Suprapubic skin (tissue), 4 donors: ENCODE data around the gene IFT27. TPM values are rescaled to one million over a fixed set of nuclear protein-coding genes. Genes with fewer than 3 reads are reported as not detected.

ENCODE experiments used
- DNase-seq, 2 donors: peaks; one replicate each; pipeline ENCODE4 v3.0.0-alpha.2; 2019; ENCODE audit warnings: low spot score in 2 of 2
- H3K27ac ChIP-seq: fragments of 200-600 bp; sonication (generic); one replicate; pipeline ENCODE4 v1.5.1; 2019
- H3K27me3 ChIP-seq: fragments of 200-600 bp; sonication (generic); one replicate; pipeline ENCODE4 v1.5.1; 2019
- H3K36me3 ChIP-seq: fragments of 200-600 bp; sonication (generic); one replicate; pipeline ENCODE4 v1.5.1; 2019
- H3K4me1 ChIP-seq: fragments of 200-600 bp; sonication (generic); one replicate; pipeline ENCODE4 v1.5.1; 2019
- H3K4me3 ChIP-seq: fragments of 200-600 bp; sonication (generic); one replicate; pipeline ENCODE4 v1.5.1; 2019; ENCODE audit warnings: mild to moderate bottlenecking
- H3K9me3 ChIP-seq: fragments of 200-600 bp; sonication (generic); one replicate; pipeline ENCODE4 v1.5.1; 2019
- CTCF ChIP-seq, 2 donors: fragments of 200-600 bp in 1 of 2; fragments of 450-650 bp in 1 of 2; sonication (generic) in 1 of 2; IDR thresholded peaks; one replicate each; pipeline ENCODE4 v1.5.1; 2016 to 2019; ENCODE audit warnings: antibody characterized with exemption in 2 of 2, mild to moderate bottlenecking in 1 of 2, moderate library complexity in 1 of 2
- EP300 ChIP-seq: sonication (generic); formaldehyde crosslinking; IDR thresholded peaks from one replicate; pipeline ENCODE4 v1.6.1; 2017; ENCODE audit warnings: antibody characterized with exemption
- POLR2A ChIP-seq, 2 donors: fragments of 450-650 bp; IDR thresholded peaks; one replicate each; pipeline ENCODE4 v1.6.1; 2017; ENCODE audit warnings: antibody characterized with exemption in 2 of 2, mild to moderate bottlenecking in 2 of 2, moderate library complexity in 2 of 2
- POLR2AphosphoS5 ChIP-seq, 3 donors: sonication (generic); formaldehyde crosslinking; IDR thresholded peaks; one replicate each; pipeline ENCODE4 v1.6.1; 2017; ENCODE audit warnings: antibody characterized with exemption in 3 of 3
- WGBS: methylation state at CpG from one replicate; pipeline ENCODE4 v1.1.5; 2018; 5-methylcytosine and 5-hydroxymethylcytosine counted together
- total RNA-seq, 4 donors: library from RNA; depleted of rRNA; stranded (reverse); fragments of >200 nt; gene quantifications; one replicate each; pipeline ENCODE4 v1.1.0, GENCODE V29; 2016

IFT27 gene
- total RNA-seq, 4 donors from 2014 or later: 8.2 to 29.0 (median 17.7) TPM

- Histone ChIP-seq H3K27ac (no peak overlapping the region), H3K36me3 (no peaks in the 10 kb centered on the region), H3K9me3 (no peaks in the 10 kb centered on the region), H3K27me3 (peaks cover 64% of the 10 kb centered on the region), H3K4me1 (peaks cover 15% of the 10 kb centered on the region), H3K4me3 (no peak overlapping the region)
- no peak for DNase-seq
- no peak for TF ChIP-seq POLR2A (IDR thresholded peaks at IDR 0.05)
- WGBS: 77% methylated on average over 10 of the region's 10 CpGs
Observed at GRCh38 chr22:36814801-36815200, 38.9 kb upstream of the IFT27 start.

GRCh38 chr22:36811094-36811800, 35.3 kb upstream of the IFT27 start:
- H3K4me3 ChIP-seq: no peak overlapping the region
- WGBS: 83% methylated on average over 3 of the region's 3 CpGs
- H3K27ac ChIP-seq: no peak overlapping the region
- H3K36me3 ChIP-seq: no peaks in the 10 kb centered on the region
- no peak for TF ChIP-seq POLR2A (IDR thresholded peaks at IDR 0.05)
- TF ChIP-seq EP300: no peak
- TF ChIP-seq POLR2AphosphoS5 (IDR thresholded peaks at IDR 0.05): no peak
- no peak for TF ChIP-seq CTCF (IDR thresholded peaks at IDR 0.05)
- H3K4me1 ChIP-seq: peaks cover 20% of the 10 kb centered on the region
- no peaks in the 10 kb centered on the region for H3K9me3 ChIP-seq
- no peak for DNase-seq
- peaks cover 29% of the 10 kb centered on the region for H3K27me3 ChIP-seq

- no peak overlapping the region for H3K27ac ChIP-seq
- H3K4me1 ChIP-seq: peaks cover 17% of the 10 kb centered on the region
- peaks cover 29% of the 10 kb centered on the region for H3K27me3 ChIP-seq
- TF ChIP-seq POLR2AphosphoS5 (IDR thresholded peaks at IDR 0.05): no peak
- TF ChIP-seq POLR2A (IDR thresholded peaks at IDR 0.05): no peak
- TF ChIP-seq CTCF (IDR thresholded peaks at IDR 0.05): no peak
- TF ChIP-seq EP300: no peak
- no peaks in the 10 kb centered on the region for H3K9me3 ChIP-seq
- no peak for DNase-seq
- H3K4me3 ChIP-seq: no peak overlapping the region
- WGBS: 74% methylated on average over 6 of the region's 6 CpGs
- H3K36me3 ChIP-seq: no peaks in the 10 kb centered on the region
Observed at GRCh38 chr22:36809351-36809750, 33.4 kb upstream of the IFT27 start.

- Histone ChIP-seq H3K27ac (no peak overlapping the region), H3K9me3 (no peaks in the 10 kb centered on the region), H3K36me3 (no peaks in the 10 kb centered on the region), H3K27me3 (peaks cover 29% of the 10 kb centered on the region), H3K4me1 (peaks cover 17% of the 10 kb centered on the region), H3K4me3 (no peak overlapping the region)
- DNase-seq: no peak
- TF ChIP-seq POLR2A (IDR thresholded peaks at IDR 0.05): no peak
- no peak for TF ChIP-seq POLR2AphosphoS5 (IDR thresholded peaks at IDR 0.05)
- no peak for TF ChIP-seq EP300
- TF ChIP-seq CTCF (IDR thresholded peaks at IDR 0.05): no peak
- 58% methylated on average over 1 of the region's 1 CpG for WGBS
Observed at GRCh38 chr22:36808721-36809344, 32.9 kb upstream of the IFT27 start.

- Histone ChIP-seq H3K9me3 (no peaks in the 10 kb centered on the region), H3K4me1 (peaks cover 17% of the 10 kb centered on the region), H3K27ac (no peak overlapping the region), H3K4me3 (no peak overlapping the region), H3K36me3 (no peaks in the 10 kb centered on the region), H3K27me3 (peaks cover 30% of the 10 kb centered on the region)
- TF ChIP-seq POLR2A (IDR thresholded peaks at IDR 0.05) (no peak), POLR2AphosphoS5 (IDR thresholded peaks at IDR 0.05) (no peak), CTCF (IDR thresholded peaks at IDR 0.05) (no peak), EP300 (no peak)
- DNase-seq: no peak
- WGBS: 63% methylated on average over 7 of the region's 7 CpGs
Observed at GRCh38 chr22:36807627-36808026, 31.7 kb upstream of the IFT27 start.
